Measurements from ENCODE around the gene KLHL28. TPM values are rescaled to one million over a fixed set of nuclear protein-coding genes. Genes with fewer than 3 reads are reported as not detected.

KLHL28 gene
- polyA plus RNA-seq, 1 experiment: 3.0 TPM

- Histone ChIP-seq H3K27me3 (ENCODE audit: control insufficient read depth, insufficient read depth, low read length) (no peaks in the 10 kb centered on the region), H3K4me3 (ENCODE audit: low read depth, low read length) (no peak overlapping the region), H3K36me3 (ENCODE audit: control insufficient read depth, insufficient read depth, low read length) (no peaks in the 10 kb centered on the region; the same call in 1 of the 2 replicates)
- ChIA-PET POLR2A (no interaction called here), CTCF (no interaction called here)
- DNase-seq (ENCODE audit: low read depth): no peak
- no peak for TF ChIP-seq CTCF (IDR thresholded peaks at IDR 0.05; ENCODE audit: insufficient read depth, low read depth, low read length)
Measured at GRCh38 chr14:44944107-44944506, 17.6 kb downstream of the KLHL28 start.

DNA sequence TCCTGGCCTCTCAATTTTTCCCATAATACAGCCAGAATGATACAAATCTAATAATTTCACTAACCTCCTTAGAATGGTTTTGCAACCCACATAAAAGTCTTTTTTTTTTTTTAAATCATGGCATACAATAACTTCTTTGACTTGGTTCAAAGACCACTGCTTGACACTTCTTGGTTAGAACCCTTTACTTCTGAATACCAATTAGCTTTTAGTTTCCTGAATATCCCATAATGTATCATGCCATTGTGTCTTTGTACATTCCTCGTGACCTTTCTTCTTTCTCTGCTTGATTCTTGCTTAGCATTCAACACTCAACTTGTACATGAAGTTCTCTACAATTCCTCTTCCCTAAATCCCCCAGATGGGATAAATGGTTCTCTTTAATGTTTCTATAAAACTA, 19.3 kb downstream of the KLHL28 start:
- ChIA-PET POLR2A (no interaction called here), CTCF (interaction anchor here (2.1 kb wide), 1 partner anchor 29 kb away, joined by 8 read pairs; no protein-coding TSS in a partner anchor)
- no peaks in the 10 kb centered on the region; the same call in 1 of the 2 replicates for H3K36me3 ChIP-seq (ENCODE audit: control insufficient read depth, insufficient read depth, low read length)
- no peaks in the 10 kb centered on the region for H3K27me3 ChIP-seq (ENCODE audit: control insufficient read depth, insufficient read depth, low read length)
- no peak for TF ChIP-seq CTCF (IDR thresholded peaks at IDR 0.05; ENCODE audit: insufficient read depth, low read depth, low read length)
- no peak overlapping the region for H3K4me3 ChIP-seq (ENCODE audit: low read depth, low read length)
- DNase-seq (ENCODE audit: low read depth): no peak

DNA sequence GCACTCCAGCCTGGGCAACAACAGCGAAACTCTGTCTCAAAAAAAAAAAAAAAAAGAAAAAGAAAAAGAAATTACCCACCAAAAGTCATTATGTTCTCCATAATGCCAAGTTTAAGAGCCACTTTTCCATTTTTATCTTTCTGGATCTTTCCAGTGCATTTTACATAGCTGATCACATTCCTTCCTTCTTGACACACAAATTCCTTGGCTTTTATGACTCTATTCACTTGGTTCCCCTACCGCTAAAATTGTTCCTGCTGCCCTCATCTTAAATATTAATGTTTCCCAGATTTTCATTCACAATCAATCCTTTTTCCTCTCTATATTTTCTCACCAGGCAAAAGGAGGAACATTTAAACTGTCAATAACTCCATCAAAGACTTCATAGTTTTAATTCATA, 20.2 kb downstream of the KLHL28 start:
- no peaks in the 10 kb centered on the region; the same call in 1 of the 2 replicates for H3K36me3 ChIP-seq (ENCODE audit: control insufficient read depth, insufficient read depth, low read length)
- no peak for DNase-seq (ENCODE audit: low read depth)
- TF ChIP-seq CTCF (IDR thresholded peaks at IDR 0.05; ENCODE audit: insufficient read depth, low read depth, low read length): no peak
- H3K4me3 ChIP-seq (ENCODE audit: low read depth, low read length): no peak overlapping the region
- no peaks in the 10 kb centered on the region for H3K27me3 ChIP-seq (ENCODE audit: control insufficient read depth, insufficient read depth, low read length)
- ChIA-PET CTCF (interaction anchor here (2.1 kb wide), 1 partner anchor 28 kb away, joined by 8 read pairs; no protein-coding TSS in a partner anchor), POLR2A (no interaction called here)

- no peak overlapping the region for H3K4me3 ChIP-seq (ENCODE audit: low read depth, low read length)
- H3K27me3 ChIP-seq (ENCODE audit: control insufficient read depth, insufficient read depth, low read length): no peaks in the 10 kb centered on the region
- ChIA-PET POLR2A (no interaction called here), CTCF (no interaction called here)
- H3K36me3 ChIP-seq (ENCODE audit: control insufficient read depth, insufficient read depth, low read length): no peaks in the 10 kb centered on the region; the same call in 1 of the 2 replicates
- no peak for TF ChIP-seq CTCF (IDR thresholded peaks at IDR 0.05; ENCODE audit: insufficient read depth, low read depth, low read length)
- DNase-seq (ENCODE audit: low read depth): no peak
Measured at GRCh38 chr14:44940944-44941343, 20.8 kb downstream of the KLHL28 start.

DNA sequence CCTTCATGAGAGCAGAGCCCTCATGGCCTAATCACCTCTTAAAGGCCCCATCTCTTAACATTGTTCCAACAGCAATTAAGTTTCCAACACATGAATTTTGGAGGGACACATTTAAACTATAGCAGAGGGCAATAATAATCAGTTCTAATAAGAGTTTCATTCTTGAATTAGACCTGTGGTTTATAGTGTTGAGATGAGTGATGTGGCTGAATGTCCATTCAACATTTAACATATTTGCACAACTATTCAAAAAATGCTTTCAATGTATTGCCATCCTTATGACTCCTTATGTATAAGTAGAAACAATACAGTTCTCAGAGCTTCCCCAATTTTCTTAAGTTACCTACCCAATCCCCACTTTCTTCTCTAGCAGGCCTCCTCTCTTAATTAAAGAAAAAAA, 21.5 kb downstream of the KLHL28 start:
- CTCF ChIA-PET: no interaction called here
- Histone ChIP-seq H3K36me3 (ENCODE audit: control insufficient read depth, insufficient read depth, low read length) (no peaks in the 10 kb centered on the region; the same call in 1 of the 2 replicates), H3K27me3 (ENCODE audit: control insufficient read depth, insufficient read depth, low read length) (no peaks in the 10 kb centered on the region), H3K4me3 (ENCODE audit: low read depth, low read length) (no peak overlapping the region)
- no peak for TF ChIP-seq CTCF (IDR thresholded peaks at IDR 0.05; ENCODE audit: insufficient read depth, low read depth, low read length)
- POLR2A ChIA-PET: no interaction called here
- DNase-seq (ENCODE audit: low read depth): no peak

Data from BJ (cell line).